NCI-H1417 (cell line): Measurements from ENCODE around the gene ATP6V1E1.
"Not testable (repeated sequence)": the region's sequence is repeated elsewhere in the genome, so short reads cannot be mapped to it uniquely, and the experiment has no call there.

Source experiments
- DNase-seq, 3 experiments: peaks; one replicate each; lab custom pipeline; 2025; lab: John Stamatoyannopoulos, UW

ATP6V1E1 gene

DNA sequence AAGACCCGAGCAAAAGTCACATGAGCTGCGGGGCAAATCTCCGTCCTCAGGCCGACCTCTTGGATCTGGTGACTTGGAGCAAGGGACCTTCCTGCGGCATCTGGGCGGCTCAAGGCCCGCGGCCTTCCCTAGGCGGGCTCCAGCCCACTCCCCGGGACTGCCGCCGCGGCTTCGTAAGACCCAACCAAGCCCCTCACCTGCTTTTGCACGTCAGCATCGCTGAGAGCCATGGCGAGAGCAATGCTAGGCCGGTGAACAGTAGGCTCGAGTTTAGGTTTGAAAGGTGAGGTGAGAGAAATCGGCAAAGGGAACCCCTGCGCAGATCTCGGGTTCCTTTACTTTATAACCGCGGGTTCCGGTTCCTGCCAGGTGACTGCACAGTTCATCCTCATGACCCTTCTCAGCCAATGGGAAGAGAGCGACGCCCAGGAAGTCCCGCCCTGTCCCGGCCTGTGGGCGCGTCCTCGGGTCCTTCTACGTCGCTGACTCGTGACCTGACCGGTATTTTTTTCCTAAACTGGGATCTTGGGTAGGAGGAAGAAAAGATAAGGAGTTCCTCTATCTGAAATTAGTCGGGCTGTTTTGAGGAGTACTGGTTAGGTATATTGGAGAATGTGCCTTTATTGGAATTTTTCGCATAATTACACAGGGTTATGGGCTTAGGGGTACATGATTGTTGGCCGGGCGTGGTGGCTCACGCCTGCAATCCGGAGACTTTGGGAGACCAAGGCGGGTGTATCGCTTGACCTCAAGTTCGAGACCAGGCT is at the start of gene ATP6V1E1:
TSS of gene ATP6V1E1 (minus strand) at position 344 of the 767 bp plus-strand sequence. CDS start at position 230, 114 bp downstream.
- peak; percentile 88 to 94 (median 91) for DNase-seq

DNA sequence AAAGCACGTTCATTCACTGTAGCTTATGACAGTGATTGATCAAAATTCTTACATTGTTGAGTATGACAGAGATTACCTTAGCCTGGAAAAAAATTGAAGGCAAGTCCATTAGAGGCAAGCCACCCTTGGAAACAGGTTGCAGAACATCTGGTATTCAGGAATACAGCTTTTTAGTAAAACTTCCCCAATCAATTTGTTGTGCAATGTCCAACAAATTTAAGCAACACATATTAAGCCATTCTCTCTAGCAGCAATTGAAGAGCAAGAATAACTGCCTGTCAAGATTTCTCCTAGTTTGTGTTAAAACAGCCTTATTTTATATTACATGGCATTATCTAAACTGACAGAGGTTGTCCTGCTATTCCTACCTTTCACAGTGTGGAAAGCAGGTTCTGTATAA is 47.0 kb upstream of the ATP6V1E1 start:
- DNase-seq, result no peak

DNA sequence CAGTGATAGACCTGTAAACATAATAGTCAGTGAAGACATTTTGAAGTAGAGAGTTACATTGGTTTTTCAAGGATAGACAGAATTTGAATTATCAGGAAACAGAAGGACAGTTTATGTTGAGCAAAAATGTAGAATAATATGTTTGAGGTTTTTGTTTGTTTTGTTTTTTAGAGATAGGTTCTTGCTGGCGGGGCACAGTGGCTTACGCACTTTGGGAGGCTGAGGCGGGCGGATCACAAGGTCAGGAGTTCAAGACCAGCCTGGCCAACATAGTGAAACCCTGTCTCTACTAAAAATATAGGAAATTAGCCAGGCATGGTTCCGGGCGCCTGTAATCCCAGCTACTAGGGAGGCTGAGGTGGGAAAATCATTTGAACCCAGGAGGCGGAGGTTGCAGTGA is 45.6 kb upstream of the ATP6V1E1 start:
- DNase-seq, result no peak

DNA sequence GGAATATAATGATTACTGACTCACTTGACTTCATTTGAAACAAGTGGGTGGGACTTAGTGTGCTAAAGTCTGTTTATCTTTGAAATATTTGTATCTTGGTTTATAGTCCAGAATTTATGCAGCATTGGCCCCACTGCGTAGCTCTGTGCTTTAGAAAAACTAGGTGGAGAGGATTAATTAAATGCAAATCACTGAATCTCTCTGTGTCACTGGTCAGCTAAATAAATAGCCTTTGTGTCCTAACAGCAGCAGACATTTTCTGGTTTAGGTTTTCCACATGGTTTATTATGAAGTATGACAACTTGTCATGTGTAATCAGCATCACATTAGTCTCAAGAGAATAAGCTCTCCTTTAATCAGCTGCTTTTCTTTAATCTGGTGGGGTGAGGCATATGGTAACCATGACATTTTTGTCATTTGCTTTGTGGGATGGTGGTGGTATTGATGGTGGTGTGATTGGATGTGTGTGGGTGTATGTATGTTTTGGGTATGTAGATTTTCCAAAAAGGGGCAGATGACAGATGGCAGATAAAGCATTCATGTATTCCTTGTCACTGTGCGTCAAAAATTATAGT is 44.0 kb upstream of the ATP6V1E1 start:
- peak in 1 of 3 experiments; percentile 1 for DNase-seq

DNA sequence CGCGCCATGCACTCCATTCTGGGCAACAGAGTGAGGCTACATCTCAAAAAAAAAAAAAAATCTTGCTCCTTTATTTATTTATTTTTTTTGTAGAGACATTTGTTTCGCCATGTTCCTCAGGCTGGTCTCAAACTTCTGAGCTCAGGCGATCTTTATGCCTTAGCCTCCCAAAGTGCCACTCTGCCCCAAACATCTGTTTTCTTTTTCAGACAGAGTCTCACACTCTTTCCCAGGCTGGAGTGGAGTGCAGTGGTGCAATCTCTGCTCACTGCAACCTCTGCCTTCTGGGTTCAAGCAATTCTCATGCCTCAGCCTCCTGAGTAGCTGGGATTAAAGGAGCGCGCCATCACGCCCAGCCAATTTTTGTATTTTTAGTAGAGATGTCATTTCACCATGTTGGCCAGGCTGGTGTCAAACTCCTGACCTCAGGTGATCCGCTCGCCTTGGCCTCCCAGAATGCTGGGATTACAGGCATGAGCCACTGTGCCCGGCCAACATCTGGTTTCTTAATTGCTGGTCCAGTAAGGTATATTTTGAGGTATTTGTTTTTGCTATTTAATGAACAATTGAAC is 43.1 kb upstream of the ATP6V1E1 start:
- DNase-seq, result not testable (repeated sequence)

DNA sequence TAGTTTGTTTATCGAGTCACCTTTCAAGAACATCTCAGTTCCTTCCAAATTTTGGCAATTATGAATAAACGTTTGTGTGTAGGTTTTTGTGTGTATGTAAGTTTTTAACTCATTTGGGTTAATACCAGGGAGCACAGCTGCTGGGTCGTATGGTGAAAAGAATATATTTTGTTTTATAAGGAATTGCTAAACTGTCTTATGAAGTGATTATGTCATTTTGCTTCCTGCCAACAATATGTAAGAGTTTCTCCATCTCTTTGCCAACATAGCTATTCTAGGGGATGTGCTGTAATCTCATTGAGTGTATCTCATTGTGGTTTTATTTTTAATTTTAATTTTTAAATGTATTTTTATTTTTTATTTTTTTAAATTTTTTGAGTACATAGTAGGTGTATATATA is 37.3 kb upstream of the ATP6V1E1 start:
- no peak for DNase-seq

DNA sequence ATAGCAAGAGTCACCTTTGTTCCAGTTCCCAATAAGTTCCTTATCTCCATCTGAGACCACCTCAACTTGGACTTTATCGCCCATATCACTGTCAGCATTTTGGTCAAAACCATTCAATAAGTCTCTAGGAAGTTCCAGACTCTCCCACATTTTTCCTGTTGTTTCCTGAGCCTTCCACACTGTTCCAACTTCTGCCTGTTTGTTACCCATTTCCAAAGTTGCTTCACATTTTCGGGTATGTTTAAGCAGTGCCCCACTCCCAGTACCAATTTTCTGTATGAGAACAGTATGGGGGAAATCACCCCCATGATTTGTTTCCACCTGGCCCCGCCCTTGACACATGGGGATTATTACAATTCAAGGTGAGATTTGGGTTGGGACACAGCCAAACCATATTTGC is 36.7 kb upstream of the ATP6V1E1 start:
- no peak for DNase-seq

DNA sequence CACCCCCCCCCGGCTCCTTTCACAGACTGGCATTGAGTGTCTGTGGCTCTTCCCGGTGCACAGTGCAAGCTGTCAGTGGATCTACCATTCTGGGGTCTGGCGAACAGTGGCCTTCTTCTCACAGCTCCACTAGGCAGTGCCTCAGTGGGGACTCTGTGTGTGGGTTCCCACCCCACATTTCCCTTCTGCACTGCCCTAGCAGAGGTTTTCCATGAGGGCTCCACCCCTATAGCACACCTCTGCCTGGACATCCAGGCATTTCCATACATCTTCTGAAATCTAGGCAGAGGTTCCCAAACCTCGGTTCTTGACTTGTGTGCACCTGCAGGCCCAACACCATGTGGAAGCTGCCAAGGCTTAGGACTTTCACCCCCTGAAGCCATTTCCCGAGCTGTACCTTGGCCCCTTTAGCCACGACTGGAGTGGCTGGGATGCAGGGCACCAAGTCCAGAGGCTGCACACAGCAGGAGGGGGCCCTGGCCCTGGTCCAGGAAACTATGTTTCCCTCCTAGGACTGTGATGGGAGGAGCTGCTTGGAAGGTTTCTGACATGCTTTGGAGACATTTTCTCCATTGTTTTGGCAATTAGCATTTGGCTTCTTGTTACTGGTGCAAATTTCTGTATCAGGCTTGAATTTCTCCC is 36.0 kb upstream of the ATP6V1E1 start:
- no peak for DNase-seq

DNA sequence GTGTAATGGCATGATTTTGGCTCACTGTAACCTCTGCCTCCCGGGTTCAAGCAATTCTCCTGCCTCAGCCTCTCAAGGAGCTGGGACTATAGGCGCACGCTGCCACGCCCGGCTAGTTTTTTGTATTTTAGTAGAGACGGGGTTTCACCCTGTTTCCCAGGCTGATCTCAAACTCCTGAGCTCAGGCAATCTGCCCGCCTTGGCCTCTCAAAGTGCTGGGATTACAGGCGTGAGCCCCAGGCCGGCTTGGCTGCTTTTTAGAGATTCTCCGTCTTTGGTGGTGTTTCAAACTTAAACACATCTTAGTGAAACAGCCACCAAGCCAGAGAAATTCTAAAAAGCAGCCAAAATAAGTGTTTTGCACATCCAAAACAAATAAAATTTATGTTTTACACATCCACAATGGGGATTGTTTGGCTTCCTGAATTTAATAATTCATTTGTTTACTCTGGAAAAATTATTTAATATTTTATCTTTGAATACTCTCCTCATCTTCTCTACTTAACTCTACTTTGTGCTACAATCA is 28.4 kb upstream of the ATP6V1E1 start:
- no peak for DNase-seq

DNA sequence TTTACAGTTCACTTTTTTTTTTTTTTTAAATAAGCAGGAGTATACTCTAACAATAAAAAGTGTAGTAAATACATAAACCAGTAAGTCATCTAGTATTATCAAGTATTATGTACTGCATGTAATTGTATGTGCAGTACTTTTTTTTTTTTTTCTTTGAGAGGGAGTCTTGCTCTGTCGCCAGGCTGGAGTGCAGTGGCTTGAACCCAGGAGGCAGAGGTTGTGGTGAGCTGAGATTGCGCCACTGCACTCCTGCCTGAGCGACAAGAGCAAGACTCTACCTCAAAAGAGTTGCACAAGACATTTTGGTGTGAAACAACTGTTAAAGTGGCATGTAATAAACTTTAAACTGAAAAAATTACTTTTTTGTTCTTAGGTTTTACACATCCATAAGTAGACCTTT is 26.7 kb upstream of the ATP6V1E1 start:
- DNase-seq, result no peak

DNA sequence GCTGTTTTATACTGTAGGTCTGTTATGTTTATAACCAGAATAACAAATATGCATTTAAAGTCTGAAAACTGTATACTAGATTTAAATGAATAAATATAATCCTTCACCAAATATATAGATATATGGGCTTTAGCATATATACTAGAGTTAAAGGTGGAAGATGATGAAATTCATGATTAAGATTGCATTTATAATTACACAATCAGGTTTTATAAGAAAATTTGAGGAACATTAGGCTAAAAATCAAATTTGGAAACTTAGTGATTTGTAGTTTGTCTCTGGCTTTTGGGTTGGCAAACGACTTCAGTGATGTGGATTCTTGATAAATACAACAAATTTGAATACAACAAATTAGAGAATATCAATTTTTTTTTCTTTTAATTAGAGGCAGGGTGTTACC is 20.0 kb upstream of the ATP6V1E1 start:
- no peak for DNase-seq

DNA sequence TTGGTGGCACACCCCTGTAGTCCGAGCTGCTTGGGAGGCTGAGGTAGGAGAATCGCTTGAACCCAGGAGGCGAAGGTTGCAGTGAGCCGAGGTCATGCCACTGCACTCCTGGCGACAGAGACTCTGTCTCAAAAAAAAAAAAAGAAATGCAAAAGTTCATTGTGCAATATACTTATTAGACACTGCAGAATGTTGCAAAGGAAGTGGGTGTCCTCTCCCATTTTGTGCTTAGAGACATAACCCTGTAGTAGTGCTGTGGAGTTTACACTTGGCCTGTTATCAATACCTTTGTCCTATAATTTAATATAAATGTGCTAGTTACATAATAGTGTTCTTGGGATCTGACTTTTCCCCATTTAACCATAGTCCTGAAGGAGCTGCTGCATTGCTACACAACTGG is 19.4 kb upstream of the ATP6V1E1 start:
- DNase-seq, result no peak

DNA sequence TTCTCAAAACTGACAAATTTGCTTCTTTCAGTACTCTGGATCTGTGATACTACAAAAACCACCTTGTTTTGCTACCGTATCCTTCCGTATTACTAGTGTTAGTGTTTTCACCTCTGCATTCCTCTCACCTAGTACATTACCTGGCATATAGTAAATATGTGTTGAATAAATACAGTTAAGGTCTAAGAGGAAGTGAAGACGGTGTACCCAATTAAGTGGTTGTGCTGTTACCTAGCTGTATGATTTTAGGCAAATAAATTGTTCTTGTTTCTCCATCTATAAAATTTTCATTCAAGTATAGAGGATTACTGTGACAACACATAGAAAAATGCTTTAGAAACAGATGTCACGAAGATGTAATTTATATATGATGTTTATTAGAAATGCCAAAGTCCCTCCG is 18.9 kb upstream of the ATP6V1E1 start:
- DNase-seq, result no peak

DNA sequence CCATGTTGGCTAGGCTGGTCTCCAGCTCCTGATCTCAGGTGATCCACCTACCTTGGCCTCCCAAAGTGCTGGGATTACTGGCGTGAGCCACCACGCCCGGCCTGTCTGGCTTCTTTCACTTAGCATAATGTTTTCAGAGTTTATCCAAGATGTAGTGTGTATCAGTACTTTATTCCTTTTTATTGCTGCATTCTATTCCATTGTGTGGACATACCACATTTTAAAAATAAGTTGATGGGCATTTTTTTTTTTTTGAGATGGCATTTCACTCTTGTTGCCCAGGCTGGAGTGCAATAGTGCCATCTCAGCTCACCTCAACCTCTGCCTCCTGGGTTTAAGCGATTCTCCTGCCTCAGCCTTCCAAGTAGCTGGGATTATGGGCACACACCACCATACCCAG is 13.8 kb upstream of the ATP6V1E1 start:
- not testable (repeated sequence) for DNase-seq

DNA sequence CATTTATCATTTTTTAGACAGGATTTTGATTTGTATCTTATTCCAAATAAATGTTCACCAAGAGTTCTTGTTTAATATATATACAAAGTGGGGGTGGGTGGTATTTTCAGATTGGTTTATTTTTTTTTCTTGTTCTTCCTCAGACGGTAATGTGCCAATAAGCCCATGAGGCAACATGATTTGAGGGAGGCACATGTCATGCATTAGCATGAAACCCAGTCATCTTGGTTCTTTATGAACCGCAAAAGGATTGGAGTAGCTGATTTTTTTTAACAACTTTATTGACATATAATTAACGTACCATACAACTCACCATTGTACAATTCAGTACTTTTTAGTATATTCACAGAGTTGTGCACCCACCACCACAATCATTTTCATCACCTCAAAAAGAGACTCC is 12.7 kb upstream of the ATP6V1E1 start:
- DNase-seq, result no peak

DNA sequence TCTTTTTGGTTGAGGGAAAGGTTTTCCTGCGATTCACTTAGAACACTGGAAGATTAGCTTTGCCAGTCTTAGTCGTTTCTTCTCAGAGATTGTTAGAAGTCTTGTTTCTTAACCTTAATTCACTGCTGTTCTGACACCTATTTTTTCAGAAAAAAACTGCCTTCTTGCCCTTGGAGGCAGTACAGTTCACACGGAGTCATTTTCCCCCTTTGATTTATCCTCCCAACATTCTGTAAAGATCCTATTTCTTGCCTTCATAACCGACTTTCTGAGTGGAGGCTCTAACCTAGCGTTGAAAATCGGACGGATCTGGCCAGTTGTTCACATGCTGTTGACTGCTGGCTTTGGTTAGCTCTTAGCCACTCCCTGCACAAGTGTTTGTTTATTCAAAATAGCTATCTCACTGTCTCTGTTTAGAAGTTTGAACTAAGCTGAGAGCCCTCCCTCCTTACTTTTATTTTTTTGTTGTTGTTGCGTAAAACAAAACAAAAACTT is 10.7 kb upstream of the ATP6V1E1 start:
- DNase-seq, result peak in 2 of 3 experiments; percentile 29 to 49

DNA sequence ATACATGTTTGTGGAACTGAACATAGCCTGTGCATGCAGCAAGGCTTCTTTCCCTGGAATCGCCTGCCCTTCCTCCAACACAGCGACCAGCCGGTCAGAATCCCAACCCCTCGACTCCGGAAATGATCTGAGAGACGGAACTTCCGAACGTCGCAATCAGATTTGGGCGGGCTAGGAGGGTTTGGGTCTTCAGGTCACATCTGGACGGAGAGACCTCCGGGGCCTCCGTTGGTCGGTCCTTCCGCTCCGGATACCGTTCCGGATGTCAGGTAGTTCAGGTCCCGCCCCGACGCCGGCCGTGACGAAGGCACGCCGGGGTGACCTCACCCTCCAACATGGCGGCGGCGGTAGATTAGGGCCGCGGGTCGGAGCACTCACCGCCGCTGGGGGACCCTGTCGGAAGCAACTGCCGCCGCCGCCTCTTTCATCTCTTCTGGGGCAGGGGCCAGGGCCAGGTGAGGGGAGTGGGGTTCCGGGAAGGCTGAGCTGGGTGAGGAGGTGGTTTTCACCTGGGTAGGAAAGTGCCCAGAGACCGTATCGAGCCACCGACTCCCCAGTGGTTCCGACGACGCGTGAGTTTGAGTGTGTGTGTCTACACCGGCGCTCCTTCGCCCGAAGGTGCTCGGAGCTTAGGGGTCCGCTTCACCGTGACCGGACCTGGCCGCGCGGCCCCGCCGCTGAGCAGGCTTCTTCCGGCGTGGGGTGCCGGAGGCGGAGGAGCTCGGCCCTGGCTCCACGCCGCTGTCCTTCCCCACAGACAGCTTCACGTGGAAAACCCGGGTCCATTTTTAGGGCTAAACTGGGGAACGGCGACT is 10.1 kb upstream of the ATP6V1E1 start, which contains the start of gene BCL2L13:
TSS of gene BCL2L13 (plus strand) at position 326 of the 815 bp plus-strand sequence. CDS start 16,955 bp downstream, outside the sequence.
- peak; percentile 78 to 86 (median 82) for DNase-seq

DNA sequence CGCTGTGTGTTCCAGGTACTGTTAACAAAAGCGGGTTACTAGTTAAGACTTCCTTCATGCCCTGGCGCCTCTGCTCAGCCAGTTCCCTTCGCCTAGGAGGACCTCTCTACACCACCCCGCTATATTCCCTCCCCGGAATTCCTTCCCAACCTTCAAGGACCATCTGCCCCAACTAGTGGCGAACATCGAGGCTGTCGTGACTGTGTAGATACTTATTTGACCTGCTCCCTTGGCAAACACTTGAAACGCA is 9.6 kb upstream of the ATP6V1E1 start:
- DNase-seq, result peak in 2 of 3 experiments; percentile 52 to 69

DNA sequence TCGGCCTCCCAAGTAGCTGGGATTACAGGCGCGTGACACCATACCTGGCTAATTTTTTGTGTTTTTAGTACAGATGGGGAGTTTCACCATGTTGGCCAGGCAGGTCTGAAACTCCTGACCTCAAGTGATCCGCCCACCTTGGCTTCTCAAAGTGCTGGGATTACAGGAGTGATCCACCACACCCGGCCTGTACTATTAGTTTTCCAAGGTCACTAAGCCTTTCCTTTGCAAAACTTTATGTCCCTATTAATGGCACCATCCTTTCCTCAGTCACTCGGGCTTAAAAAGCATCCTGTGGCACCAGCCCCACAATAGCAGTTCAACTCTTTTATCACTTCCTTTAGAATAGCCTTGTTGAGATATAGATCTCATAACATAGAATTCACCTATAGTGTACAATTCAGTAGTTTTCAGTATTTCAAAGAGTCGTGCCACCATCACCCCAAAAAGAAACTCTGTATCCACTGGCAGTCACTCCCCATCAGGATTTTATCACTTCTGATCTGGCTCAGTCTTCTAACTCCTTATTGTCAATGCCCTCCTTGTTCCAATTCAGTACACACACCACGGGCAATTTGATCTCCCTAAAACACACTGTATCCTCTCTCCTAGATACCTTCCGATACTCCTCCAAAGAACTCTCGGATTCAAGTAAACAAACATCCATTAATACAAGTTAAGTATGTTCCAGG is 9.1 kb upstream of the ATP6V1E1 start:
- no peak for DNase-seq

DNA sequence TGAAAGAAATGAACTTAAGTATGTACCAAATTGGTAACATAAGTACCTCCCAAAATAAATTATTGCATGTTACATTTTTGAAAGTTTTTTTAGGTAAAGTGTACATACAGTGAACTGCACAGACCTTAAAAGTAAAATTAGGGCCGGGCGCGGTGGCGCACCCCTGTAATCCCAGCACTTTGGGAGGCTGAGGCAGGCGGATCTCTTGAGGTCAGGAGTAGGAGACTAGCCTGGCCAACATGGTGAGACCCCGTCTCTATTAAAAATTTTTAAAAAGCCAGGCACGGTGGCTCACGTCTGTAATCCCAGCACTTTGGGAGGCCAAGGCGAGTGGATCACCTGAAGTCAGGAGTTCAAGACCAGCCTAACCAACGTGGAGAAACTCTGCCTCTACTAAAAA is 8.3 kb upstream of the ATP6V1E1 start:
- not testable (repeated sequence) for DNase-seq

DNA sequence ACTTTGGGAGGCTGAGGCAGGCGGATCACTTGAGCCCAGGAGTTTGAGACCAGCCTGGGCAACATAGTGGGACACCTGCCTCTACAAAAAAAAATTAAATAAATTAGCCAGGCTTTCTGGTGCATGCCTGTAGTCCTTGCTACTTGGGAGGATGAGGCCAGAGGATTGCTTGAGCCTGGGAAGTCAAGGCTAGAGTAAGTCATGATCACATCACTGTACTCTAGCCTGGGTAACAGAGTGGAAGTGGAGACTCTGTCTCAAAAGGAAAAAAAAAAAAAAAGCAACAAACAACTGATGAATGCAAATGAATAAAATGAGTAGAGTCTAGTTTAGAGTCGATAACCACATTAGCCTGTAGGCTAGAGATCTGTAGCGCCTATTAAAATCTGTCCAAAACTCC is 6.1 kb upstream of the ATP6V1E1 start:
- no peak for DNase-seq
